Panc1 (cell line): ENCODE data around the gene RPS6KB2. TPM values are rescaled to one million over a fixed set of nuclear protein-coding genes. Genes with fewer than 3 reads are reported as not detected.

Experiments used
- ATAC-seq: fragments of 200-7000 bp; cut with Tn5 transposase; 2 replicates; pipeline ENCODE4 v1.9.1; 2020; ENCODE audit warnings: mild to moderate bottlenecking, moderate library complexity
- BruUV-seq: library from RNA; stranded (reverse); fragments of 400-500 nt; replicated peaks from 2 replicates; lab custom pipeline; 2021; lab: Mats Ljungman, UMichigan
- CTCF ChIA-PET: fragments of 300-600 bp; sonication (Branson Sonifier 250); formaldehyde crosslinking; loops from one replicate; lab custom pipeline; 2022; ENCODE audit warnings: antibody characterized with exemption; lab: Charles Lee
- POLR2A ChIA-PET: fragments of 300-600 bp; sonication (Branson Sonifier 250); formaldehyde crosslinking; loops from one replicate; lab custom pipeline; 2022; ENCODE audit warnings: antibody characterized with exemption; lab: Charles Lee
- DNase-seq: peaks from one replicate; pipeline ENCODE4 v3.0.0-alpha.2; 2010; ENCODE audit warnings: low read depth, low spot score
- H3K27ac ChIP-seq: 2 replicates; pipeline ENCODE4 v1.5.1; 2011; ENCODE audit warnings: mild to moderate bottlenecking, low read length, inconsistent platforms
- H3K27me3 ChIP-seq: fragments of 200-500 bp; sonication (Bioruptor generic); 2 replicates; pipeline ENCODE4 v1.6.0; 2014; ENCODE audit warnings: low read length, inconsistent platforms; ENCODE audit not compliant: control insufficient read depth, insufficient read depth
- H3K36me3 ChIP-seq: fragments of 200-500 bp; sonication (Bioruptor generic); 2 replicates; pipeline ENCODE4 v1.5.1; 2014; ENCODE audit warnings: inconsistent platforms, mild to moderate bottlenecking, low read length, moderate library complexity; ENCODE audit not compliant: control insufficient read depth, insufficient read depth
- H3K4me1 ChIP-seq: 2 replicates; pipeline ENCODE4 v1.5.1; 2011; ENCODE audit warnings: inconsistent platforms, mild to moderate bottlenecking, low read length, moderate library complexity; ENCODE audit not compliant: control insufficient read depth, insufficient read depth
- H3K4me3 ChIP-seq, 2 experiments: 2 replicates each; pipeline ENCODE4 v1.5.1; 2011 to 2012; ENCODE audit warnings: low read depth in 2 of 2, low read length in 2 of 2, mild to moderate bottlenecking in 2 of 2, inconsistent platforms in 1 of 2, moderate library complexity in 1 of 2
- H3K9me3 ChIP-seq: fragments of 200-500 bp; sonication (Bioruptor generic); 2 replicates; pipeline ENCODE4 v1.5.1; 2014; ENCODE audit warnings: low read depth, mild to moderate bottlenecking, inconsistent platforms, low read length, moderate library complexity; ENCODE audit not compliant: control insufficient read depth, insufficient read depth
- CTCF ChIP-seq: fragments of 450-650 bp; IDR thresholded peaks from 2 replicates; pipeline ENCODE4 v1.5.1; 2017; ENCODE audit warnings: mild to moderate bottlenecking
- POLR2AphosphoS5 ChIP-seq: IDR thresholded peaks from 2 replicates; pipeline ENCODE4 v1.6.1; 2012; ENCODE audit warnings: mild to moderate bottlenecking, low read depth, low read length, moderate library complexity
- SIN3A ChIP-seq: IDR thresholded peaks from 2 replicates; pipeline ENCODE4 v1.6.1; 2012; ENCODE audit warnings: low read depth, mild to moderate bottlenecking, low read length, moderate library complexity, borderline replicate concordance; ENCODE audit not compliant: insufficient read depth
- TCF7L2 ChIP-seq: IDR thresholded peaks from 2 replicates; pipeline ENCODE4 v1.6.1; 2011; ENCODE audit warnings: mild to moderate bottlenecking, low read depth, low read length, inconsistent platforms
- in situ Hi-C: cut with HindIII; loops from 2 replicates; pipeline ENCODE4 v1.10.0; 2016; ENCODE audit warnings: low sequenced_read_pairs, low pct_unique_long_range_greater_than_20kb
- intact Hi-C: fragments of 100-400 bp; cut with micrococcal nuclease; formaldehyde crosslinking; loops from one replicate; pipeline ENCODE4 v1.10.0; 2022; ENCODE audit not compliant: unreplicated experiment
- total RNA-seq: library from RNA; stranded (reverse); gene quantifications from one replicate; pipeline ENCODE4 v1.2.1, GENCODE V29; 2021; ENCODE audit not compliant: unreplicated experiment
- TF ChIP-seq, protein P1 (sequence below), 2 experiments: IDR thresholded peaks; 2 replicates each; pipeline ENCODE4 v1.6.1; 2011 to 2012; ENCODE audit warnings: low read depth in 2 of 2, control low read depth in 1 of 2, low read length in 1 of 2, mild to moderate bottlenecking in 1 of 2, moderate library complexity in 1 of 2; ENCODE audit not compliant: insufficient read depth in 1 of 2

The RPS6KB2 gene
- total RNA-seq, 1 experiment from 2014 or later = 68.5 TPM

DNA sequence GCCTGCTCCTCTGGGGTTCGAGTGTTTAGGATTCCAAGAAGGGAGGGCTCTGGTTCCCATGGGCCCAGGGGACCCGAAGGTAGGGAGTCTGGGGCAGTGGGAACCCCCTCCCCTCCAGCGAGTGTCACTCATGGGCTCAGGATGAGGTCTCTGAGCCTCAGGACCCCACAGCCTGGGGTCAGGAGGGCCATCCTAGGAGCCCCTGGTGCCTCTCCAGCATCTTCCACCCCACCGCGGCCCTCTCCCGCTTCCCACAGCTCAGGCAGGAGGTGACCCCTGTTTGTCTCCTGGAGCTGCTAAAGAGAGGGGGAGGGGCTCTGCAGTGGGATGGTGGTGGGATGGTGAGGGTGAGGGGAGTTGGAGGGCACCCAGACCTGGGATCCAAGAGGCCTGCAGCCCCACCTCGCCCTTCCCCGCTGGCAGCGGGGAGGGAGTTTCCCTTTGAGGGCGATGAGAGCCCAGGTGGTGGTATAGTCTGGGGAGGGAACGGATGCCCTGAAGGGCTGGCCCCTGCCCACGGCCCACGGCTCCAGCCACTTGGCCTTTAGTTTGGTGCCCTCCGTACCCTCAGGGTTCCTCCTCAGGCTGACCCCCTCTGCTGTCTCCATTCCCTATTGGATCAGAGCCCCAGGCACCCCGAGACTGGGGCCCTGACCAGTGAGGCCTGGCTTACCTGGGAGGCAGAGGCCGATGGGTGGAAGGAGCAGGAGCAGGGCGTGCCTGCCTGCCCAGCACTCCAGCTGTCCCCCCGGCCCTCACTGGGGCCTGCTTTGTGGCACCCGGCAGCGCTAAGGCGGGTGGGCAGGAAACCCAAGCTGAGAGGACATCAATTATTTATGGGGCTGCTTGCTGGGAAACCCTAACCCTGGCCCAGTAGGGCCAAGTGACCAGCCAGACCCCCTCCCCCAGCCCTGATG, 25.8 kb downstream of the RPS6KB2 start:
- no peak for TF ChIP-seq CTCF
- no peak for TF ChIP-seq TCF7L2
- TF ChIP-seq, protein P1, sequence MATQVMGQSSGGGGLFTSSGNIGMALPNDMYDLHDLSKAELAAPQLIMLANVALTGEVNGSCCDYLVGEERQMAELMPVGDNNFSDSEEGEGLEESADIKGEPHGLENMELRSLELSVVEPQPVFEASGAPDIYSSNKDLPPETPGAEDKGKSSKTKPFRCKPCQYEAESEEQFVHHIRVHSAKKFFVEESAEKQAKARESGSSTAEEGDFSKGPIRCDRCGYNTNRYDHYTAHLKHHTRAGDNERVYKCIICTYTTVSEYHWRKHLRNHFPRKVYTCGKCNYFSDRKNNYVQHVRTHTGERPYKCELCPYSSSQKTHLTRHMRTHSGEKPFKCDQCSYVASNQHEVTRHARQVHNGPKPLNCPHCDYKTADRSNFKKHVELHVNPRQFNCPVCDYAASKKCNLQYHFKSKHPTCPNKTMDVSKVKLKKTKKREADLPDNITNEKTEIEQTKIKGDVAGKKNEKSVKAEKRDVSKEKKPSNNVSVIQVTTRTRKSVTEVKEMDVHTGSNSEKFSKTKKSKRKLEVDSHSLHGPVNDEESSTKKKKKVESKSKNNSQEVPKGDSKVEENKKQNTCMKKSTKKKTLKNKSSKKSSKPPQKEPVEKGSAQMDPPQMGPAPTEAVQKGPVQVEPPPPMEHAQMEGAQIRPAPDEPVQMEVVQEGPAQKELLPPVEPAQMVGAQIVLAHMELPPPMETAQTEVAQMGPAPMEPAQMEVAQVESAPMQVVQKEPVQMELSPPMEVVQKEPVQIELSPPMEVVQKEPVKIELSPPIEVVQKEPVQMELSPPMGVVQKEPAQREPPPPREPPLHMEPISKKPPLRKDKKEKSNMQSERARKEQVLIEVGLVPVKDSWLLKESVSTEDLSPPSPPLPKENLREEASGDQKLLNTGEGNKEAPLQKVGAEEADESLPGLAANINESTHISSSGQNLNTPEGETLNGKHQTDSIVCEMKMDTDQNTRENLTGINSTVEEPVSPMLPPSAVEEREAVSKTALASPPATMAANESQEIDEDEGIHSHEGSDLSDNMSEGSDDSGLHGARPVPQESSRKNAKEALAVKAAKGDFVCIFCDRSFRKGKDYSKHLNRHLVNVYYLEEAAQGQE (IDR thresholded peaks at IDR 0.05; ENCODE audit: insufficient read depth in 1 of 2, low read depth in 2 of 2, low read length in 1 of 2) = no peak
- TF ChIP-seq POLR2AphosphoS5 = no peak
- no peak for TF ChIP-seq SIN3A
- no peaks in the 10 kb centered on the region for H3K4me1 ChIP-seq
- intact Hi-C loops (no loop called here), in situ Hi-C loops (no loop called here)
- DNase-seq (no peak), ATAC-seq (no peak)
- H3K27me3 ChIP-seq = no peaks in the 10 kb centered on the region
- ChIA-PET POLR2A (no interaction called here), CTCF (no interaction called here)
- no peaks in the 10 kb centered on the region for H3K36me3 ChIP-seq
- no peaks in the 10 kb centered on the region for H3K9me3 ChIP-seq
- no peak overlapping the region for H3K4me3 ChIP-seq
- no TSS peak for BruUV-seq
- no peak overlapping the region for H3K27ac ChIP-seq

DNA sequence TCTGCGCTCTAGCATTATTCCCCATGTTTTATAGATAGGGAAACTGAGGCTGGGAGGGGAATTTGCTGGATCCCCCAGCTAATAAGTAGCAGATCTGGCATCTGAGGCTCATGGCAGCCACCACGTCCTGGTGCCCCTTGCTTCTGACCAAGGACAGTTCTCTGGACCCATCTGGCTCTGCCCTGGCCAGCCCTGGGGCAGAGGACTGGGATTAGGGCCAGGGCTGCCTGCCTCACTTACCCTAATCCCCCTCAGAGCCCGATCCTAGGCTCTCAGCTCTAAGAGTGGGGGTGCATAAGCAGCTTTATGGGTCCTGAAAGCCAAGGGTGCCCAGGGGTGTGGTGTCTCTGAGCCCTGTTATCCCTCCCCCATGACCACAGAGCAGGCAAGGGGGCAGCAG, 26.8 kb downstream of the RPS6KB2 start, which contains the start of gene CABP4:
Gene CABP4, plus strand, starts transcription at position 301 of the 400 bp plus-strand sequence. Its CDS starts 70 bp downstream, at position 371.
- H3K9me3 ChIP-seq = no peaks in the 10 kb centered on the region

More for the DNA sequence above, 26.8 kb downstream of the RPS6KB2 start, which contains the start of gene CABP4:
- H3K4me3 ChIP-seq = no peak within 1 kb of the TSS
- in situ Hi-C loops (no loop called here), intact Hi-C loops (no loop called here)
- DNase-seq (no peak), ATAC-seq (no peak)
- no peaks in the 10 kb centered on the region for H3K36me3 ChIP-seq
- ChIA-PET CTCF (interaction anchor here (0.6 kb wide), 1 partner anchor 68 kb away, joined by 4 read pairs; no protein-coding TSS in a partner anchor), POLR2A (no interaction called here)
- H3K4me1 ChIP-seq = no peaks in the 10 kb centered on the region
- no peak within 1 kb of the TSS for H3K27ac ChIP-seq
- no peak for TF ChIP-seq POLR2AphosphoS5
- TF ChIP-seq, protein P1 (IDR thresholded peaks at IDR 0.05; ENCODE audit: insufficient read depth in 1 of 2, low read depth in 2 of 2, low read length in 1 of 2) = no peak
- no peak for TF ChIP-seq SIN3A
- TF ChIP-seq CTCF = no peak
- no peak for TF ChIP-seq TCF7L2
- H3K27me3 ChIP-seq = no peaks in the 10 kb centered on the region
- BruUV-seq = no TSS peak
